Naive thymus-derived CD8-positive, alpha-beta T cell (primary cell): Measurements from ENCODE around the gene CDC6. TPM values are rescaled to one million over a fixed set of nuclear protein-coding genes. Genes with fewer than 3 reads are reported as not detected.
A peak's percentile ranks its signal among the peaks of the same experiment; 100 is the strongest.
"Not testable (repeated sequence)": the region's sequence is repeated elsewhere in the genome, so short reads cannot be mapped to it uniquely, and the experiment has no call there.

ENCODE experiments used
- ATAC-seq, 2 donors: fragments of 150-1000 bp; cut with Tn5 transposase in 1 of 2; sonication (Bioruptor Pico), chemical (Tn5 transposase) in 1 of 2; 1 replicate in 1 of 2; 2 replicates in 1 of 2; pipeline ENCODE4 v1.10.0; 2021; ENCODE audit warnings: mild to moderate bottlenecking in 2 of 2, moderate library complexity in 2 of 2
- POLR2A ChIA-PET: fragments of 350-600 bp; sonication (Branson Sonifier 250); formaldehyde crosslinking; loops from one replicate; lab custom pipeline; 2021; ENCODE audit warnings: antibody characterized with exemption; lab: Charles Lee
- DNase-seq, 10 donors: peaks; one replicate each; pipeline versions ENCODE4 v3.0.0 to v3.0.0-alpha.2; 2020 to 2022
- H3K27ac Mint-ChIP-seq, 10 donors: one replicate each; pipeline ENCODE4 v1.8.0; 2020 to 2022; ENCODE audit warnings: mild to moderate bottlenecking in 10 of 10, mixed read lengths in 10 of 10, moderate library complexity in 4 of 10, inconsistent platforms in 1 of 10
- H3K27me3 Mint-ChIP-seq, 5 donors: one replicate each; pipeline ENCODE4 v1.8.0; 2021 to 2022; ENCODE audit warnings: mixed read lengths in 5 of 5
- H3K36me3 Mint-ChIP-seq, 3 donors: one replicate each; pipeline ENCODE4 v1.8.0; 2020 to 2022; ENCODE audit warnings: mixed read lengths in 3 of 3, mild to moderate bottlenecking in 2 of 3, inconsistent platforms in 1 of 3
- H3K4me1 Mint-ChIP-seq, 4 donors: one replicate each; pipeline ENCODE4 v1.8.0; 2021 to 2022; ENCODE audit warnings: mixed read lengths in 4 of 4
- H3K4me3 Mint-ChIP-seq, 10 donors: one replicate each; pipeline ENCODE4 v1.8.0; 2020 to 2022; ENCODE audit warnings: mild to moderate bottlenecking in 10 of 10, mixed read lengths in 10 of 10, moderate library complexity in 6 of 10, inconsistent platforms in 1 of 10
- H3K9me3 Mint-ChIP-seq, 9 donors: one replicate each; pipeline ENCODE4 v1.8.0; 2020 to 2022; ENCODE audit warnings: mixed read lengths in 9 of 9, mild to moderate bottlenecking in 3 of 9, inconsistent platforms in 1 of 9, moderate library complexity in 1 of 9
- polyA plus RNA-seq, 3 donors: library from polyadenylated mRNA; unstranded; fragments of 300-500 nt; fragmentation: Illumina TruSeq; gene quantifications; one replicate each; pipeline ENCODE4 v1.2.3, GENCODE V29; 2021
- total RNA-seq, 8 experiments: library from RNA in 2 of 8; stranded (reverse) in 2 of 8; gene quantifications; one replicate each; pipeline ENCODE4 v1.2.3 and lab custom pipeline; 2021 to 2026

Gene CDC6
- total and polyA plus RNA-seq, 5 experiments from 2014 or later: 0.08 to 1.6 (median 1.5) TPM; not detected in 2

DNA sequence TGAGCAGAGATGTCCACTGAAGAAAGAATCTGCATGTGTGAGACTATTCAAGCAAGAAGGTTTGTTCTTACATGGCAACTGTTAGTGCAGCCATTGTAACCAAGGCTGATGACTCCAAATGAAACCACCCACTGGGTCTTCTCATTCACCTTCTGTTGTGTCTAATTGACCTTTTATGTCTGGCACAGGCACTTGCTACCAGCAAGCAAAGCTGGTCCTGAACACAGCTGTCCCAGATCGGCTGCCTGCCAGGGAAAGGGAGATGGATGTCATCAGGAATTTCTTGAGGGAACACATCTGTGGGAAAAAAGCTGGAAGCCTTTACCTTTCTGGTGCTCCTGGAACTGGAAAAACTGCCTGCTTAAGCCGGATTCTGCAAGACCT lies 3.6 kb downstream of the CDC6 start:
- POLR2A ChIA-PET: interaction anchor here (0.7 kb wide), 1 partner anchor 12 kb away, joined by 3 read pairs; no protein-coding TSS in a partner anchor
- Mint-ChIP-seq H3K27me3 (no peaks in the 10 kb centered on the region), H3K27ac (no peak overlapping the region), H3K9me3 (no peaks in the 10 kb centered on the region), H3K4me1 (peaks cover 7 to 19% (median 16%) of the 10 kb centered on the region in 4 donors), H3K36me3 (no peaks in the 10 kb centered on the region), H3K4me3 (no peak overlapping the region)
- ATAC-seq (no peak), DNase-seq (no peak)

DNA sequence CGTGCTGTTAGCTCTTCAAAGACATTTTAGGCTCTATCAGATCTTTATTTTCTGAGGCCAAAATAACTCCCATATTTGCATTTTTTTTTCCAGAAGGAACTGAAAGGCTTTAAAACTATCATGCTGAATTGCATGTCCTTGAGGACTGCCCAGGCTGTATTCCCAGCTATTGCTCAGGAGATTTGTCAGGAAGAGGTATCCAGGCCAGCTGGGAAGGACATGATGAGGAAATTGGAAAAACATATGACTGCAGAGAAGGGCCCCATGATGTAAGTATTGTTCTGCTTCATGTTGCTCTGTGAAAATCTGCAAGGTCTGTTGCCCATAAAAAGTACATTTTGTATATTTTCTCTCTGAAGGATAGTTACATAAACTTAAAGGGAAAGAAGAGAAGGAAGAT lies 5.7 kb downstream of the CDC6 start:
- Mint-ChIP-seq H3K4me1 (peaks cover 0 to 8% (median 4%) of the 10 kb centered on the region in 4 donors), H3K27me3 (no peaks in the 10 kb centered on the region), H3K4me3 (no peak overlapping the region), H3K36me3 (no peaks in the 10 kb centered on the region), H3K27ac (no peak overlapping the region), H3K9me3 (no peaks in the 10 kb centered on the region)
- POLR2A ChIA-PET: no interaction called here
- DNase-seq (no peak), ATAC-seq (no peak)

DNA sequence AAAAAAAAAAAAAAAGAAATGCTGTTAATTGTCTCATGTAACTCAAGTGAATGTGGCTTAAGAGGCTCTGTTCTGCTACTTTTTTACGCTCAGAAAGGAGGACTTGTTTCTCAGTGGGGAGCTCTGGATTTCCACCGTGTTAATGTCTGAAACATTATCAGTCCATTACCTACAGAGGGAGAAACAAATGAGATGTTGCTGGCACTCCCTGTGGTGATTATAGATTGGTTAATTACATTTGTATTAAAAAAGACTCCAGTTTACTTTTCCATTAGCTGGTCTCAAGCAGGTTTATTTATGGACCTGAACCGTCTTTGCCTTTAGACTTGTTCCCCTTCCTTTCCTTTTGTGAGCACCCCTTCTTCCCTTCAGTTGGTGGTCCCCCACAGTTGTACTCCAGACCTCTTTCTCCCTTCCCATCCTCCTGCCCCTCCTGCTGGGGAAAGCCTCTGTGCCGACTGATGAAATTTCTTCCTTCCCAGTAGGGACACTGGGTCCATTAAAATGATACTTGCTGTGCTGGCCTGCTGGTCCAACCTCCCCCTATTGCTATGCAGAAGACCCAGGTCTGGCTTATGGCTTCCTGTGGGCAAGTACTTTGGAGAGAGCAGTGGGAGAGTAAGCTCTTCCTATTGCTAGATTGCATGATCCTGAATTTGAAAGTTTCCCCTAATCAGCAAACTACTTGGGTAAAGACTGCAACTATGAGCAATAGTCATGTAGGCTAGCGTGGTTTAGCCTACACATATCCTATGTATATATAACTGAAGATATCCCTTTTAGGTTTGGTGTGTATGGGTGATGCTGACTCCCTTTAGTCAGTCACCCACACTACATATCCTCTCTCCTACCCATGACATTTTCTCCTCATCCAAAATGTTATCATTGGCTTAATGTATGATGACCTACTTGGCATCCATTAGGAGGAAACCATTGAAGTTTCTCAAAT lies 8.1 kb downstream of the CDC6 start:
- Mint-ChIP-seq H3K27me3 (no peaks in the 10 kb centered on the region), H3K4me3 (no peak overlapping the region), H3K36me3 (no peaks in the 10 kb centered on the region), H3K27ac (no peak overlapping the region), H3K4me1 (no peaks in the 10 kb centered on the region), H3K9me3 (no peaks in the 10 kb centered on the region)
- POLR2A ChIA-PET: interaction anchor here (0.7 kb wide), 1 partner anchor 14 kb away, joined by 4 read pairs; no protein-coding TSS in a partner anchor
- DNase-seq (no peak), ATAC-seq (no peak)

DNA sequence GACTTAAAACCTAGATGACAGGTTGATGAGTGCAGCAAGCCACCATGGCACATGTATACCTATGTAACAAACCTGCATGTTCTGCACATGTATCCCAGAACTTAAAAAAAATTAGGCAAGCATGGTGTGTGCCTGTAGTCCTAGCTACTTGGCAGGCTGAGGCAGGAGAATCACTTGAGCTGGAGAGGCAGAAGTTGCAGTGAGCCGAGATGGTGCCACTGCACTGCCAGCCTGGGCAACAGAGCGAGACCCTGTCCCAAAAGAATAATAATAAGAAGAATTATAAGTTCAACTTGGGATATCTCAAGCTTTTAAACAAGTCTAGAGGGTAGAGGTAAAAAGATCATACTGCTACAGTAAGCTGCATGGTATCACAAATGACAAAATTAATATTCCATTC lies 9.8 kb downstream of the CDC6 start:
- no peaks in the 10 kb centered on the region for H3K36me3 Mint-ChIP-seq
- no peak for DNase-seq
- H3K27me3 Mint-ChIP-seq: no peaks in the 10 kb centered on the region
- H3K4me3 Mint-ChIP-seq: no peak overlapping the region
- H3K9me3 Mint-ChIP-seq: no peaks in the 10 kb centered on the region
- POLR2A ChIA-PET: interaction anchor here (0.6 kb wide), 1 partner anchor 9 kb away, joined by 4 read pairs; no protein-coding TSS in a partner anchor
- no peaks in the 10 kb centered on the region for H3K4me1 Mint-ChIP-seq
- H3K27ac Mint-ChIP-seq: no peak overlapping the region
- ATAC-seq: no peak

DNA sequence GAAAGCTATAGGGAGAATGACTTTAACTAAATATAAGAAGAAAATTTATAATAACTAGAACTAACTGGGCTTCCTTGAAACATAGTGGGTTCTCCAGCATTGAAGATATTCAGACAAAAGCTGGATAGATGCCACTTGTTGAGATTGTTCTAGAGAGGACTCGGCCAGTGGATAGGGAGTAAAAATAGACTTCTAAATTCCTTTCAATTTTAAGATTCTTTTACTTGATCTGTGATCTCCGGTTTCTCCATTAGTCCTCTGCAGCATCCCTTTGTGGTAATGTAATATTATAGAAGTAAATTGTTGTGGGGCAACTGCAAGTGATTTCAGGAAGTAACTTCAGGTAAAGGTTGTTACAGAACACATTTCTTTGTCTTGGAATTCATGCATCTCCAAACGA lies 11.0 kb downstream of the CDC6 start:
- POLR2A ChIA-PET: interaction anchor here (1.2 to 28.1 kb wide), 2 partner anchors 28 to 229 kb away, joined by 5 to 458 read pairs; no protein-coding TSS in a partner anchor
- H3K4me3 Mint-ChIP-seq: no peak overlapping the region
- H3K27me3 Mint-ChIP-seq: no peaks in the 10 kb centered on the region
- DNase-seq (no peak), ATAC-seq (no peak)
- no peak overlapping the region for H3K27ac Mint-ChIP-seq
- no peaks in the 10 kb centered on the region for H3K9me3 Mint-ChIP-seq
- H3K36me3 Mint-ChIP-seq: no peaks in the 10 kb centered on the region
- H3K4me1 Mint-ChIP-seq: peaks cover 6 to 10% (median 8%) of the 10 kb centered on the region in 4 donors

DNA sequence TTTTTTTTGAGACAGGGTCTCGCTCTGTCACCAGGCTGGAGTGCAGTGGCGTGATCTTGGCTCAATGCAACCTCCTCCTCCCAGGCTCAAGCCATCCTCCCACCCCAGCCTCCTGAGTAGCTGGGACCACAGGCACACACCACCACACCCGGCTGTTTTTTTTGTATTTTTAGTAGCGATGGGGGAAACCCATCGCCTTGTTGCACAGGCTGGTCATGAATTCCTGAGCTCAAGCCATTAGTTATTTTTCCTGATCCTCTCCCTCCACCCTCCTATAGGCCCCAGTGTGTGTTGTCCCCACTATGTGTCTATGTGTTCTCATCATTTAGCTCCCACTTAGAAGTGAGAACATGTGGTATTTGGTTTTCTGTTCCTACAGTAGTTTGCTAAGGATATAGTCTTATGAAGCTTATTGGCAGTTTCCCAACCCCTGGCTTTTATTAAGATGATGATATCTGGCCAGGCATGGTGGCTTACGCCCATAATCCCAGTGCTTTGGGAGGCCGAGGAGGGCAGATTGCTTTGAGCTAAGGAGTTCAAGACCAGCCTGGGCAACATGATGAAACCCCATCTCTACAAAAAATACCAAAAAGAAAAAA lies 11.6 kb downstream of the CDC6 start:
- not testable (repeated sequence) for H3K4me3 Mint-ChIP-seq, H3K36me3 Mint-ChIP-seq, H3K9me3 Mint-ChIP-seq

DNA sequence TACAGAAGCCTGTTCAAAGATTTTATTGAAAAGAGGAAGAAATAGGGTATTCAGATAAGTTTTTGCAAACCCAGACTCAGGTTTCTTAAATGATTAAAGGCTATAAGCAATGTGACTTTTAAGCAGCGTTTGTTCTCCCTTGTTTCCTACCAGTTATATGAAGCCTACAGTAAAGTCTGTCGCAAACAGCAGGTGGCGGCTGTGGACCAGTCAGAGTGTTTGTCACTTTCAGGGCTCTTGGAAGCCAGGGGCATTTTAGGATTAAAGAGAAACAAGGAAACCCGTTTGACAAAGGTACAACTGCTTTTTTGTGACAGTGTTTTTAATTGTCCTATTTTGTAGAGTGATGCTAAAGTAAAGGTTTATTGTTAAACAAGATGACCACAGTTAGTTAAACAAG lies 13.6 kb downstream of the CDC6 start:
- ATAC-seq (no peak), DNase-seq (no peak)
- Mint-ChIP-seq H3K27ac (no peak overlapping the region), H3K4me1 (peaks cover 12 to 18% (median 16%) of the 10 kb centered on the region in 4 donors), H3K36me3 (no peaks in the 10 kb centered on the region), H3K9me3 (no peaks in the 10 kb centered on the region), H3K27me3 (no peaks in the 10 kb centered on the region), H3K4me3 (no peak overlapping the region)
- POLR2A ChIA-PET: interaction anchor here (0.7 to 28.1 kb wide), 3 partner anchors 25 to 125 kb away, joined by 3 to 458 read pairs (median 62); no protein-coding TSS in a partner anchor

More for the DNA sequence above, 11.6 kb downstream of the CDC6 start:
- POLR2A ChIA-PET: interaction anchor here (1.2 to 28.1 kb wide), 2 partner anchors 27 to 229 kb away, joined by 5 to 458 read pairs; no protein-coding TSS in a partner anchor
- H3K27ac Mint-ChIP-seq, ATAC-seq, DNase-seq, H3K27me3 Mint-ChIP-seq: not testable (repeated sequence)
- peaks cover 10 to 16% (median 13%) of the 10 kb centered on the region in 4 donors for H3K4me1 Mint-ChIP-seq

DNA sequence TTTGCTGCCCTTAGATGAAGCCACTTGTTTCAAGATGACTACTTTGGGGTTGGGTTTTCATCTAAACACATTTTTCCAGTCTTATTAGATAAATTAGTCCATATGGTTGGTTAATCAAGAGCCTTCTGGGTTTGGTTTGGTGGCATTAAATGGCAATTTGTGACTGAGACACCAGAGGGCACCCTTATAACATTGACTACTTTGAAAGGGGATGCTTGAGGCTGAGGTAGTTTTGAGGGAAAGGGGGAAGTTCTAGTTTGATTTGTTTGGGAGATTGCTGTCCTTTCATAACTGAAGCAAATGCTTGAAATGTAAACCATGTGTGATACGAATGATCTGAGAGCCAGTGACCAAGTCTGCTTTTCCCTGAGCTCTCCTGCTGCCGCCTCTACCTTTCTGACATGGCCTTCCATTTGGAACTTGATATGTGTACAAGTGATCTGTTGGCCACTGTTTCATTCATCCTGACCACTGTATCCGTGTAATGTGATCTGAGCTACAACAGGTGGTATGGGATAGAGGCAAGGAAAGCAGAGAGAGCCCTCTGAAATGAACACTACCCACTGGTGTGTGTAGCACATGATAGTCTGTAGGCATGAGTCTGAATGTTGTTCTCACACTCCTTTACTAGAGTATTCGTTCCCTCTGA lies 15.5 kb downstream of the CDC6 start:
- H3K4me3 Mint-ChIP-seq: peak overlapping the region in 2 of 10 donors; percentile 2 to 19
- H3K27ac Mint-ChIP-seq: peak overlapping the region in 6 of 10 donors; percentile 2 to 53 (median 12)
- DNase-seq (peak in 8 of 10 donors; percentile 46 to 78 (median 64)), ATAC-seq (peak; percentile 44 to 55)
- POLR2A ChIA-PET: interaction anchor here (0.5 to 28.1 kb wide), 7 partner anchors 12 to 349 kb away, joined by 3 to 458 read pairs (median 5); no protein-coding TSS in a partner anchor
- no peaks in the 10 kb centered on the region for H3K36me3 Mint-ChIP-seq
- H3K9me3 Mint-ChIP-seq: no peaks in the 10 kb centered on the region
- H3K4me1 Mint-ChIP-seq: peaks cover 14 to 18% (median 17%) of the 10 kb centered on the region in 4 donors
- H3K27me3 Mint-ChIP-seq: no peaks in the 10 kb centered on the region

DNA sequence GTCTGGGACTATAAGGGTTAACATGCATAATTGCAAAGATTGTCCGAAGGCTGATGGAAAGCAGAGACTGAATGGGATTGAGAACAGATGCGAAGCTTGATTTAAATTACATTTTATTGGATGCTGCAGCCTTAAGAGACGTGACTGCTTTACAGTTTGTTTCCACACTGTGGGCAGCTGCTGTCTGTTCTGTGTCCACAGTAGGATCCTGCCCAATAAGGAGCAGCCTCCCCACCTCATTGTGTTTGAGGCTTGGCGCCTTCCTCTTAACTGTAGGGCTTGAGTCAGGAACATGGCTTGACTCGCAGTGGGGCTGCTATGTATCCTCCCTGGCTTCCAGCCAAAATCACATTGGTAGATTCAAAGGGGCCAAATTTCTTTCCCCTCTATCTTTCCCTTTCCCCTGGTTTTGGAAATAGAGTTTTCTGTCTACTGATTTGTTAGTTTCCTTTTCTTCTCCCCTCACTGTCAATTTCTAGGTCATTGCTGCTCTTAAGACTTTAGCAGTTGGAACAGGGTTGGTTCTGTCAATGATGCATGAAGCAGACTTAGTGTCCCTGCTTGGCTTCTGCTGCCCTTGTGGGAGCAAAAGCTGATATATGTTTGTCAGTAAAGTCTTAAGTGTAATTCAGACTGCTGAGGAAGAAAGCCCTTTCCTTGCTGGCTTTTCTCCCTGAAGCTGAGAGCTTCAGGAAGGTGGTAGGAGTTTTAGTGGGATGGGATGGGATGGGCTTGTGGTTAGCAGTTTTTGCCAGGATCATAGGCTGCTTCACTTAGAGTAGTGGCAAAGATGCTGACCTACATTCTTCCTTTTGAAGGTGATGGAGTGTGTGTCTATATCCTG lies 16.3 kb downstream of the CDC6 start:
- ATAC-seq: peak in 1 of 2 donors; percentile 37
- H3K4me3 Mint-ChIP-seq: no peak overlapping the region
- H3K27ac Mint-ChIP-seq: peak overlapping the region in 5 of 10 donors; percentile 12 to 82 (median 31)

DNA sequence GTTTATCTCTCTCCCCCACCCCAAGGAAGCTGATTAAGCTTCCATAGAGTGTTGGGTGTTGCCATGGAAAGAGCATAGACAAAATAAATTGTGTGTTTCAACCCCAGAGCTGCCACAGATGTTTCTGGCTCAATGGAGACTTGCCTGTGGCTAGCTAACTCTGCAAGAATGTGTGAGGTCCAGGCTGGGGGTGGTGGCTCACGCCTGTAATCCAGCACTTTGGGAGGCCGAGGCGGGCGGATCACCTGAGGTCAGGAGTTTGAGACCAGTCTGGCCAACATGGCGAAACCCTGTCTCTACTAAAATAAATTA lies 16.8 kb downstream of the CDC6 start:
- H3K9me3 Mint-ChIP-seq, H3K27ac Mint-ChIP-seq, H3K4me3 Mint-ChIP-seq, DNase-seq, H3K27me3 Mint-ChIP-seq, ATAC-seq, H3K36me3 Mint-ChIP-seq: not testable (repeated sequence)
- H3K4me1 Mint-ChIP-seq: peaks cover 14 to 18% (median 17%) of the 10 kb centered on the region in 4 donors
- POLR2A ChIA-PET: interaction anchor here (0.7 to 28.1 kb wide), 5 partner anchors 22 to 97 kb away, joined by 3 to 458 read pairs (median 8); no protein-coding TSS in a partner anchor

More for the DNA sequence above, 16.3 kb downstream of the CDC6 start:
- POLR2A ChIA-PET: interaction anchor here (1.4 to 28.1 kb wide), 5 partner anchors 22 to 229 kb away, joined by 3 to 458 read pairs (median 8); no protein-coding TSS in a partner anchor
- H3K9me3 Mint-ChIP-seq: no peaks in the 10 kb centered on the region
- peaks cover 14 to 18% (median 17%) of the 10 kb centered on the region in 4 donors for H3K4me1 Mint-ChIP-seq
- no peaks in the 10 kb centered on the region for H3K27me3 Mint-ChIP-seq
- no peaks in the 10 kb centered on the region for H3K36me3 Mint-ChIP-seq
- no peak for DNase-seq

DNA sequence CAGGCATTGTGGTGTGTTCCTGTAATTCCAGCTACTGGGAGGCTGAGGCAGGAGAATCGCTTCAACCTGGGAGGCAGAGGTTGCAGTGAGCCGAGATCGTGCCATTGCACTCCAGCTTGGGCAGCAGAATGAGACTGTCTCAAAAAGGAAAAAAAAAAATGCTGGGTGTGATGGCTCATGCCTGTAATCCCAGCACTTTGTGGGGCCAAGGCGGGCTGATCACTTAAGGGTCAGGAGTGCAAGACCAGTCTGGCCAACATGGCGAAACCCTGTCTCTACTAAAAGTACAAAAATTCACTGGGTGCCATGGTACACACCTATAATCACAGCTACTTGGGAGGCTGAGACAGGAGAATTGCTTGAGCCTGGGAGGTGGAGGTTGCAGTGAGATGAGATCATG lies 17.2 kb downstream of the CDC6 start:
- not testable (repeated sequence) for ATAC-seq, H3K36me3 Mint-ChIP-seq, H3K4me3 Mint-ChIP-seq, H3K27me3 Mint-ChIP-seq, H3K27ac Mint-ChIP-seq, H3K9me3 Mint-ChIP-seq, DNase-seq
- POLR2A ChIA-PET: interaction anchor here (0.7 to 28.1 kb wide), 6 partner anchors 21 to 247 kb away, joined by 3 to 458 read pairs (median 35); no protein-coding TSS in a partner anchor
- H3K4me1 Mint-ChIP-seq: peaks cover 14 to 18% (median 17%) of the 10 kb centered on the region in 4 donors
